ENCODE measurements around the gene TBCA.

TBCA gene

DNA sequence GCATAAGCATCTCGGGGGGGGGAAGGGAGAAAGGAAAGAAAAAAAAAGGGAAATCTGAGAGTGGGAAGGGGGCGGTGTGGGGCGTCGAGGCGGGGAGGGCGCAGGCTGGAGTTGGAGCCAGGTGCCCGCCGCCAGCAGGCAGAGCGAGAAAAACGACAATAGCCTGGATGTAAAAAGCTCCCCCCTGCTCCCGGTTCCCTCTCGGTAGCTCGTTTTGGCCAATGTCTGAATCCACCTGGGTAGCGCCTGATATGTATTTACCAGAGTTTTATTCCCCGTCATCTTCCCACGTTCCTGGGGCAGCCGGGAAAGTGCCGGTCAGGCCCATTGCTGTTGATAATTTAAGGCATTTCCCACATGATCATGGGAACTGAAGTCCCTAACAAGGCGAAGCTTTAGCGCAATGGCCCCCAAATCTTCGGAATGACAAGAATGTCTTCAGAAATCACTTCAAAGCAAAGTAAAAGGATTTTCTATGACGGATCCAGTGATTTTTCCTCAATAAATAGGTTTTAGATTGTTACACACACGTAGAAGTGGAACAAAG is 134.7 kb downstream of the TBCA start:
- DNase-seq = no peak
